Measurements from ENCODE around the gene GGT6.

Gene GGT6

DNA sequence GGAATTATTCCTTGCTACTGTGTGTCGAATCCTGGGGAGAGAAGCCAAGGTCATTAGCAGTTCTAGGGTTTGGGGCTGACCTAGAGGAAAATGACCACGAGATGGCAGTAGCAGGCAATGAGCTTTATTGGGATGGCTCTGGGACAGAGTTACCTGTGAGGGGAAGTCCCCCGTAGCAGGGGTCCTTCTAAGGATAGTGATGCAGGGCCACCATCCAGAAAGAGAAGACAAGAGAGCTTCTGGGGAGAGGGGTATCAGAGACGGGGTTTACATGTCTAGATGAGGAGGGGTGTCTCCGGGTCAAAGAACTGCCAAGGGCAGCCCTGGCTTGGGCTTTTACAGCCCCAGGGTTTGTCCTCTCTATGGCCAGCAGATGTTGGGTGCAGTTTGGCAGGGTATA is 6.4 kb upstream of the GGT6 start:
- H3K4me3 Mint-ChIP-seq = no peak overlapping the region
- H3K9me3 Mint-ChIP-seq = no peaks in the 10 kb centered on the region
- H3K27ac Mint-ChIP-seq = peak overlapping the region in 1 of 2 donors; percentile 23
- DNase-seq (peak; percentile 42 to 57), ATAC-seq (peak; percentile 56)
- H3K4me1 Mint-ChIP-seq = peaks cover 45% of the 10 kb centered on the region
- peaks cover 14% of the 10 kb centered on the region for H3K27me3 Mint-ChIP-seq

DNA sequence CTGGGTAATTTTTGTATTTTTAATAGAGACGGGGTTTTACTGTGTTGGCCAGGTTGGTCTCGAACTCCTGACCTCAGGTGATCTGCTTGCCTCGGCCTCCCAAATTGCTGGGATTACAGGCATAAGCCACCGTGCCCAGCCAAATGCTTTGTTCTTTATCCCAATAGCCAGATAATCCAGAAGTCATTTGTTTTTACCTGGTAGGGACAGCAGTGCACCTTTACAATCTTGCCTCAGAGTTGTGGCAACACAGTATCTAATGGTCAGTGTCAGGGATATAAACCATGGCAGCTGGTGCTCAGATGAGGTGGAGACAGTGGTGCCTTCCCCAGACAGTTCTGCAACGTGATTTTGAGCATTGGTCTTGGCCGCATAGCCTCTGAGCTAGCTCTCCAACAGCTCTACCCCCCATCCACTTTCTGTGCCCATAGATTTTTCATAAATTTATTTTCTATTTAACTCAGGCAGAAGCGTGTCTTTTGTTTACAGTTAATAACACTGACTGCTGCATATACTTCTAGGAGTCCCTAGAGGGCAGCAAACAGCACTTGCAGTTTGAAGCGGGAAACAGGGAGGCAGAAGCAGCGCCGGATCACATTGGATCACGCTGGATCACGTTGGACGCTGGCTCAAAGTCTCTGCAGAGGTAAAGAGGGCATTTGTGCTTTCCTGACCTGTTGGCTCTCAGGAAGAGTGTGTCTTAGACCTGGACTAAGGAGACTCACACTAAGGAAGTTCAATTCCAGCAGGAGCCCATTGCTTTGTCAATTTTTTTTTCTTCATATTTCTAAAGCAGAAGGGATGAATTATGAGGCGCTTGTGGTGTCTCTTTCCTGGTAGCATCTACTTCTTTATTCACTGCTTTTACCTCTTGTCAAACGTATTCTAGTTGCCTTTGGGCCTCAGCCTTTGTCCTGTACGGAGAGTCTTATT is 5.1 kb upstream of the GGT6 start:
- Mint-ChIP-seq H3K27me3 (peaks cover 14% of the 10 kb centered on the region), H3K9me3 (no peaks in the 10 kb centered on the region), H3K4me3 (peak overlapping the region; percentile 51 to 53), H3K4me1 (peaks cover 47% of the 10 kb centered on the region), H3K27ac (peak overlapping the region; percentile 69 to 73)
- ATAC-seq (peak; percentile 62), DNase-seq (peak; percentile 50 to 64)

DNA sequence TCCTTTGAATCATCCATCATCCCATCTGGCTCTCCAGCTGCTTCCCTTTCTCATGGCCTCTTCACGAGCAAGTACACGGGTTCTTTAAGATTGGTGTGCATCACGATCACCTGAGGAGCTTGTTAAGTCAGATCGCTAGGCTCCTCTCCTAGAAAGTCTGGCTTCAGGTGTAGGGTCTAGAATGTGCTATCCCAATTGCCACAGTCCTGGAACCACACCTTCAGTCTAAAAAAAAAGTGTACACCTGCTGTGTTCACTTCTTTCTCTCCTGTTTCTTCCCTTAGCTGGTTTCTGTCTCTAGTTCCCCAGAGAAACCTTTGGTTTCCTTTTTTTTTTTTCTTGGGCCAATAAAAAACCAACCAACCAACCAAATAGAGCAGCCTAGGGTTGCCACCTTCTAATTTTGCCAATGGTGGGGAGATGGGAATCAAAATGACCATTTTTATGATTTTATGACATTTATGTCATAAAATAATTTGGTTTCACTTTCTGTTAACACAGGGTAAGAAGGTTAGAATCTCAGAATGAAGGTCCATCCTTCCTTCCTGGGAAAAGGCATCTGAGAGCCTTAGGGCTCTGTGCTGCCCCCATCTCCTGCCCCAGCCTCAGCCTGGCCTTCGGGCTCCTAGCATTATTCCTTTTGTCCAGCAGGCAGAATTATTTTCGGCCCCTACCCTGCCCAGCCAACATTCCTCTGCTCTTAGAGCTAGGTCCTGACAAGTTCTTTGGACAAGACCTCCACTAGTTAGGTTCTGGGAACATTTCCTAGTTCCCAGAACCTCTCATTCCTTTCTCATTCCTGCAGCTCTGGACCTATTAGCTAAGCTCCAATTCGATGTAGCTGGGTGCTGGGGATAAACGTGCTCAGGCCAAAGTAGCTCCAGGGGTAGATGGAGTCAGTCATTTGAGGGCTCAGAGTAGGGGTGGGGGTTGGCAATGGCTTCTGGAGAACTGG is 1.9 kb upstream of the GGT6 start:
- H3K27me3 Mint-ChIP-seq = peaks cover 8% of the 10 kb centered on the region
- ATAC-seq (peak; percentile 16), DNase-seq (no peak)
- H3K4me3 Mint-ChIP-seq = peak overlapping the region; percentile 56 to 63
- H3K9me3 Mint-ChIP-seq = no peaks in the 10 kb centered on the region
- peaks cover 50% of the 10 kb centered on the region for H3K4me1 Mint-ChIP-seq
- H3K27ac Mint-ChIP-seq = peak overlapping the region; percentile 30 to 97

DNA sequence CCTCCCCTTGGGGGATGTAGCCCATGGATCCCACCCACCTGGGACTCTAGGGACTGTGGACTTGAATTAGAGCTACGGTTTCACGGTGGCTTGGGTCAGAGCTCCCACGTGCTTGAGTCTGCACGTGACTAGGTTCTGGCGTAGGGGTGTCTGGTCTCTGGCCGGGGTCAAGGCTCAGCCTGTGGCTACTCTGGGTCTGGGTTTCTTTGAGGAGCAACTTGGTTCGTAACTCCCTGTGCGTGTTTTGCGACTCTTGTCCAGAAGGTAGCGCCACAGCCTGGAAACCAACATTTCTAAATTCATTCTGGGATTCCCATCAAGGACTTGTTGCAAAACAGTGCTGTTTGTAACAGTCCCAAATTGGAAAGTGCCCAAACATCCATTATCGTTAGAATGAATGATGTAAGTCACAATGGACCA is 470 bp upstream of the GGT6 start:
- no peak overlapping the region for H3K4me3 Mint-ChIP-seq
- H3K27ac Mint-ChIP-seq = no peak overlapping the region
- no peaks in the 10 kb centered on the region for H3K9me3 Mint-ChIP-seq
- no peaks in the 10 kb centered on the region for H3K27me3 Mint-ChIP-seq
- DNase-seq = no peak
- peaks cover 48% of the 10 kb centered on the region for H3K4me1 Mint-ChIP-seq
- no peak for ATAC-seq

DNA sequence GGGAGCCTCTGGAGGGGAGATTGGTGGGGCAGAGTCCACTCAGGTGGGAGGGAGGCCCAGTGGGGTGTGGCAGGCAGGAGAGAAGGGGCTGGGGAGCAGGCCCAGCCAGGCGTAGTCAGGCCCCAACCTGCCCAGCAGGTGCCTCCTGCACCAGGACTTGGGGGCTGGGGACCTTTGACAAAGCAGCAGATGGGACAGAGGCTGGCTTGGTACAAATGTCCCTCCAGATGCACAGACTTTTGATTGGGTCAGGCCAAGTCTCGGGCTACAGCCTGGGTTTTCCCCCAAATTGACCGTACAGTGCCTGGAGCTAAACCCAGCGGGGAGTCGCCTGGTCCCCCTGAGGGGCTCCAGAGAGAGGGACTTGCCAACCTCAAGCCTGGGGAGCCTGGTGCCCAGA is 411 bp downstream of the GGT6 start:
- Mint-ChIP-seq H3K27me3 (no peaks in the 10 kb centered on the region), H3K4me1 (peaks cover 46% of the 10 kb centered on the region), H3K9me3 (no peaks in the 10 kb centered on the region), H3K27ac (no peak overlapping the region), H3K4me3 (no peak overlapping the region)
- ATAC-seq (no peak), DNase-seq (no peak)

DNA sequence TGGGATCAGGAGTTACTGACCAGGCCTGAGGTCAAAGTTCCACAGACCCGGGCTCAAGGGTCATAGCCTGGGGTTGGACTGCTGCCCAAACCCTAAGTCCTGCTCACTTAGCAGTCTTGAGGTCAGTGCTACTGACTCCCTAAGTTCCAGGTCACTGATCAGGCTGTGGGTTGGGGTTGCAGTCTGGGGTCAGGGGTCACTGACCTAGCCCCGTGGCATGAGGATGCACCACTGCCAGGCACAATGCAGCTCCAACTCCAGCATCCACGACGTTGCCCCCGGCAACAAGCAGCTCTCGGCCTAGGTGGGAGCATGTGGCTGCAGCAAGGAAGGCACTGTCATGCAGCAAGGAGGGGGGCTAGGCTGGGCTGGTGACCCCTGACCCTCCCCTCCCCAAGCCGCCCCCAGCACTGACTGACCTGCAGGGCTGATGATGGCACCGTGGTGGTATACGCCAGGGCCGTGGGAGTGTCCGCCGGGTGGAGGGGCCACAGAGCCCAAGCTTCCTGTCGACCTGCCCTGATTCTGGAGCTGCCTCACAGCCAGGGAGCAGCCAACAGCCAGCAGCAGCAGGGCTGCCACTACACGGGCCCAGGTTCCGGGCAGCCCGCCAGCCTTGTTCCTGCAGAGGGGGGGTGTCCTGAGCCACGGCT is 1.1 kb downstream of the GGT6 start:
- ATAC-seq = no peak
- Mint-ChIP-seq H3K4me1 (peaks cover 53% of the 10 kb centered on the region), H3K27me3 (no peaks in the 10 kb centered on the region), H3K27ac (no peak overlapping the region), H3K9me3 (no peaks in the 10 kb centered on the region), H3K4me3 (no peak overlapping the region)
- no peak for DNase-seq

DNA sequence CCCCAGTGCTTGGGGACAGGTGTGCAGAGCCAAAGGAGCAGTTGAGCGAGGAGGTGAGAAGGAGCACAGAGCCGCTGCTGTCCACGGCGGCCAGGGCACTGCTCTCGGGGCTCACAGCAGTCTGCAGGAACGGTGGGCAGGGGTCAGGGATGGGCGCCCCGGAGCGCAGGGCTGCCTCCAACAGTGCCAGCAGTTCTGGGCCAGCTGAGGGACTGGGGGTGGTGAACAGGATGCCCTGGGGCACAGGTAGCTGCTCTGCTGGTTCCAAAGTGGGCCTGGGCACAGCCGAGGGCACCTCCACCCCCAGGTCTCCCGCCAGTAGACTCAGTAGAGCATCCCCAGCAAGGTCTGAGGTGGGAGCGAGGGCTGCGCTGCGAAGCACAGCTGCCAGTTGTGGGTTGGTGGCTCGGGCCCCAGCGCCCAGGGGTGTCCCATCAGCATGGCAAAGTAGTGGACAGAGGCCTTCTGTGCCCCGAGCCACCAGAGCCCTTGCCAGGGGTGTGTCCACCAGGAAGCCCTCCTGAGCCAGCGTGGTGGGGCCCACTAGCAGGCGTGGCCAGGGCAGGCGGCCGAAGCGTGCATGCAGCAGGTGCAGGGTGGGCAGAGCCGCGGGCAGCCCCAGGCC is 1.9 kb downstream of the GGT6 start:
- H3K27me3 Mint-ChIP-seq = no peaks in the 10 kb centered on the region
- ATAC-seq (no peak), DNase-seq (no peak)
- peak overlapping the region in 1 of 2 donors; percentile 67 for H3K27ac Mint-ChIP-seq
- H3K4me1 Mint-ChIP-seq = peaks cover 55% of the 10 kb centered on the region
- H3K4me3 Mint-ChIP-seq = no peak overlapping the region
- H3K9me3 Mint-ChIP-seq = no peaks in the 10 kb centered on the region

DNA sequence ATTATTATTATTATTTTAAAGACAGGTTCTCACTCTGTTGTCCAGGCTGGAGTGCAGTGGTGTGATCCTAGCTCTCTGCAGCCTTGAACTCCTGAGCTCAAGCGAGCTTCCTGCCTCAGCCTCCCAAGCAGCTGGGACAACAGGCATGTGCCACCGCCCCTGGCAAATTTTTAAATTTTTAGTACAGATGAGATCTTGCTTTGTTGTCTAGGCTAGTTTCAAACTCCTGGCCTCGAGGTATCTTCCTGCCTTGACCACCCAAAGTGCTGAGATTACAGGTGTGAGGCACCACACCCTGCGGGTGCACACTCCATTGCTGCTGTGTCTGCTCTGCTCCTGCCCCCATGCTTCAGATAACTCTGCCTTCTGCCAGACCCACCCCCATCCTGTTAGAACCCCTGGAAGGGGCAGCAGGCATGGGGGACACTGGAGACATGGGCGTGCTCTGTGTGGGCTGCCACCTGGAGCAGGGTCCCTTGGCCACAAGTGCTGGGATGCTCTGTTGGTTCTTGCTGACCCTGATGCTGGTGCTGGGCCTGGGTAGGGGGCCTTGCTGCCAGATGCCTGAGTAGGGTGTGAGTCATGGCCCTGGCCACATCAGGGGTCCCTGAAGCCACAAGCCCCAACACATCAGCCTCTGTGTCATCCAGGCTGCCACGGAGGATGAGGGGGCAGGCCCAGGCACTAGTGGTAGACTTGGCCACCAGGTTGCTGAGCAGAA is 2.6 kb downstream of the GGT6 start:
- DNase-seq = no peak
- ATAC-seq = no peak
- peaks cover 52% of the 10 kb centered on the region for H3K4me1 Mint-ChIP-seq
- H3K27ac Mint-ChIP-seq = peak overlapping the region; percentile 67 to 86
- H3K27me3 Mint-ChIP-seq = no peaks in the 10 kb centered on the region
- no peak overlapping the region for H3K4me3 Mint-ChIP-seq
- H3K9me3 Mint-ChIP-seq = no peaks in the 10 kb centered on the region

DNA sequence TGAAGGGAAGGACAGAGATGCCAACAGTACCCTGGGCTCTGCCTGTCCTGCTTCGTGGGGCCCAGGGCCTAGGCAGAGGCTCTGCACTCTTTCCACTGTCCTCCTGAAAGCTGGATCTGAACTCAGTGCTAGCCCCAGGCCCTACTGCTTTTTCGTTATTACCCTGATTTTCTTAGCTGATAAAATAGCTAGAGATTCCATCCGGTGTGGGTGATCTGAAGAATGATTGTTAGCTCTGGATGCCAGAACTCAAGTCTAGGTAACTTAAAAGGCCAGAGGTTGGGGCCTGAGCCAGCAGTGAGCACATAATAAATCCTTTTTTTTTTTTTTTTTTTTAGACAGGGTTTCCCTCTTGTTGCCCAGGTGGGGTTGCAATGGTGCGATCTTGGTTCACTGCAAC is 3.4 kb downstream of the GGT6 start:
- Mint-ChIP-seq H3K9me3 (no peaks in the 10 kb centered on the region), H3K27me3 (no peaks in the 10 kb centered on the region), H3K4me1 (peaks cover 44% of the 10 kb centered on the region), H3K27ac (no peak overlapping the region), H3K4me3 (no peak overlapping the region)
- DNase-seq = no peak
- ATAC-seq = no peak

DNA sequence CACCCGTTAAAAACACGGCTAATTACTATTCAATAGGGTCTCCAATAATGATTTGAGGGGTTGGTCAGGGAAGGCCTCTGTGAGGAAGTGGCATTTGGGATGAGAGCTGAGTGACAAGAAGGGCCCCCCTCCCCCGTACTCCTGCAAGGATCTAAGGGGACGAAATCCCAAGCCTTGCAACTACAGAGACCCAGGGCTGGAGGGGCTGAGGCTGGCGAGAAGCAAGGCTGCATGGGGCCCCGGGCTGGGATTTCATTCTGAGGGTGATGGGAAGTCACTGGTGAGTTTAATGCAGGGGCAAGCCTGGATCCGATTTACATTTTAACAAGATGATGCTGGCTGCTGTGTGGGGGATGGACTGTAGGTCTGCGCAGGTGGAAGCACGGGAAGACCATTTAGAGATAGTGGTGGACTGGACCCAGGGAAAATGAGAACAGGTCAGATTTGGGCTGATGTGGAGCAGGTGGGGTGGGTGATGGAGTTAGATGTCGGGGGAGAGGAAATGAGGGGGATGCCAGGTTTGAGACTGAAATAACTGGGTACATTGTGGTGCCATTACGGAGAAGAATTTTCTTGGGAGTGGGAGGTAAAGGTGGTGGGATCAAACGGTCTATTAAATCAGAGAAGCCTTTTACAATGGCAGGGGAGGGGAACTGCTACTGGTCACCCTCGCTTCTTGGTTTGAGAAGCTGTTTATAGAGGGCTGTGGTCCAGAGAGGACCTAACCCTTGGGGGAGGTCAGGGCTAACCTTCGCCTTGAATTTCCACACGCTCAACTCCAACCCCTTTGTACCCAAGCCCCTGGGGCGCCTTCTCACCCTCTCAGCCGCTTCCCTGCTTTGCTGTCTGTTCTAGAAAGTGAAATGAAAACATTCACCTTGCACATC is 4.3 kb downstream of the GGT6 start:
- Mint-ChIP-seq H3K9me3 (no peaks in the 10 kb centered on the region), H3K4me1 (peaks cover 42% of the 10 kb centered on the region), H3K27ac (peak overlapping the region; percentile 97 to 99), H3K27me3 (no peaks in the 10 kb centered on the region), H3K4me3 (peak overlapping the region; percentile 88 to 91)
- DNase-seq = no peak
- no peak for ATAC-seq

DNA sequence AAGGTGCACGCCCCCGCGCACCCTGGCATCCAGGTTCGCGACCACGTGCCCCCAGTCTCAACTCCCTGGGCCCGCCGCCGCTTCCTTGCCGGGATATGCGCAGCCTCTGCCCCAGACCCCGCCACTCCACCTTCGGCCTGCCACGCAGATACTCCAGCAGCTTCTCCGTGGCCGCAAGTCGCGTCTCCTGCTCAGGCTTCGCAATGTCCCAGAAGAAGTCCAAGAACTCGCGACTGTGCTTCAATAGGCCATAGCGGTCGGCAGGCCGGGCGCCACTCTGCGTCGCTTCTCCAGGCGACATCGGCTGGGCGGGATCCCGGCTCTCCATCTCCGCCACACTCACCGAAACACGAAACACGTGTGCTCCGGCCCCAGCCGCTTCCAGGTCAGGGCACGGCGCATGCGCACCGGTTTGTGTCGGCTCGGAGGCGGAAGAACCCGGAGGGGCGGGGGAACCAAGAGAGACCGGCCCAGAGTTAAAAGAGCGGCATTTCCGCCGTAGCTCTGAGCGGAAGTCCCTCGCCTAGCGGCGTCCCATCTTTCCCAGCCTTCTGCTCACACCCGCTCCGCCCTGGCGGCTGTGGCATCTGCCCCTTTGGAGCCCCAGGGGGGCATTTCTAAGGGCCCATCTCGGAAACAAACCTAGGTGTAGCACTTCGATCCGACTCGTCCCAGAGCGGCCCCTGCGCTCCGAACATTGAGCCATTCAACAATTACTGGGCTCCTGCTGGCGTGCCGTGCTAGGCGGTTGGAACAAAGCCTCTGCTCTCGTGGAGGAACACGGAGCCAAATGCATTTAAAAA is 5.2 kb downstream of the GGT6 start, which contains the start of gene MYBBP1A:
Gene MYBBP1A (minus strand): TSS at position 388 of the 803 bp plus-strand sequence. CDS start 60 bp downstream, at position 328.
- Mint-ChIP-seq H3K27me3 (no peaks in the 10 kb centered on the region), H3K27ac (peak within 1 kb of the TSS; percentile 97 to 99), H3K4me1 (peaks cover 47% of the 10 kb centered on the region), H3K9me3 (no peaks in the 10 kb centered on the region), H3K4me3 (peak within 1 kb of the TSS; percentile 88 to 91)
- peak; percentile 95 for ATAC-seq
- peak; percentile 92 to 96 for DNase-seq

DNA sequence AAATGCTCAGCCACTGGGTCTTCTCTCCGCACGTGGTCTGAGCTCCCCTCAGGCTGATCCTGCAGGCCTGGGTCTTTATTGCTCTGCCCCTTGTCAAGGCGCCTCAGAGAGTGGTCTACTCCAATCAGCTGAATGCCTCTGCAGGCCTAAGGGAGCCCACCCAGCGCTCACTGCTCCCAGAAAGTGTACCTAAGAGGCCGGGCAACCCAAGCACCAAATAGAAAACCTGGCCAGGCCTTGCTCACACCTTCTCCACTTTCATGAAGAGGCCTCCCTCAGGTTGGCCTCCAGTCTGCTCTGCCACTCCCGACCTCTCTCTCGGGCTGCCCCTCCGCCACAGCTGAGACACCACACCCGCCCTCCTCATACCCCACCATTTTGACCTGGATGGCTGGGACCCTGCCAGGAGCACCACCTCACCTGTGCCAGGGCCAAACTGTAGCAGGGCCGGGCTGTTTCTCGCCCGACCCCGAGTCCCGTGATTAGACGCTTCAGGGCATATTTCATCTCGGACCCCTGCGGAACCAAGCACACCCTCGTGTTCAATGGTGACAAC is 5.9 kb downstream of the GGT6 start:
- no peaks in the 10 kb centered on the region for H3K9me3 Mint-ChIP-seq
- no peak for DNase-seq
- no peaks in the 10 kb centered on the region for H3K27me3 Mint-ChIP-seq
- peak; percentile 17 for ATAC-seq
- H3K4me3 Mint-ChIP-seq = peak overlapping the region; percentile 88 to 91
- peak overlapping the region; percentile 97 to 99 for H3K27ac Mint-ChIP-seq
- peaks cover 47% of the 10 kb centered on the region for H3K4me1 Mint-ChIP-seq

DNA sequence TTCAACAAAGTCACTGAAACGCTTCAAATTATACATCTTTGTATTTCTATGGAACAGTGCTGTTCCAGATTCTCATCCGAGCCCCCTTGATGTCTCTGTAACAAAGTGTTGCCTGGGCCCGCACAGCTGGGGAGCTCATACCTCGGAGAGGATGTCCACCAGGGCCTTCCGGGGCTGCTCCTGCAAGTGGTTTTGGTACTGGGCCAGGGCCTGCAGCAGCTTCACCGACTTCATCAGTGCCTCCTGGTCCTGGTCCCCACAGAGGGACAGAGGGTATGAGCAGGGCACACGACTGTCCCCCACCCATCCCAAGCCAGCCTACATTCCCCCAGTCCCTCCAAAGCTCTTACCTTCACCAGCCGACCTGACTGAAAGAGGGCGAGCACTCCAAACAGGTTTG is 6.7 kb downstream of the GGT6 start:
- no peaks in the 10 kb centered on the region for H3K9me3 Mint-ChIP-seq
- peak overlapping the region; percentile 27 to 99 for H3K27ac Mint-ChIP-seq
- ATAC-seq = no peak
- no peak for DNase-seq
- H3K4me1 Mint-ChIP-seq = peaks cover 47% of the 10 kb centered on the region
- H3K27me3 Mint-ChIP-seq = no peaks in the 10 kb centered on the region
- peak overlapping the region; percentile 88 to 91 for H3K4me3 Mint-ChIP-seq

Data from stimulated activated naive CD8-positive, alpha-beta T cell treated with anti-CD3 and anti-CD28 coated beads, Interleukin-15, amount 100 ng/mL, for 72 hours (primary cell).